ENCODE results near the gene LRMDA.
A peak's percentile ranks its signal among the peaks of the same experiment; 100 is the strongest.
"Not testable (repeated sequence)": the region's sequence is repeated elsewhere in the genome, so short reads cannot be mapped to it uniquely, and the experiment has no call there.

LRMDA gene

GRCh38 chr10:75762431-75762802, 331.0 kb downstream of the LRMDA start:
- no peak for DNase-seq

GRCh38 chr10:75763652-75764051, 332.2 kb downstream of the LRMDA start:
- DNase-seq: no peak

GRCh38 chr10:75764974-75765788, 333.8 kb downstream of the LRMDA start:
- DNase-seq: no peak

GRCh38 chr10:75765789-75766096, 334.3 kb downstream of the LRMDA start:
- DNase-seq: no peak

- no peak for DNase-seq
Observed at GRCh38 chr10:75766106-75766505, 334.7 kb downstream of the LRMDA start.

- DNase-seq: not testable (repeated sequence)
Observed at GRCh38 chr10:75766752-75767151, 335.3 kb downstream of the LRMDA start.

- DNase-seq: no peak
Observed at GRCh38 chr10:75770626-75771081, 339.2 kb downstream of the LRMDA start.

- no peak for DNase-seq
Observed at GRCh38 chr10:75771606-75772005, 340.2 kb downstream of the LRMDA start.

GRCh38 chr10:75772153-75772887, 340.9 kb downstream of the LRMDA start:
- peak; percentile 24 for DNase-seq

- DNase-seq: peak; percentile 17
Observed at GRCh38 chr10:75773231-75773780, 341.9 kb downstream of the LRMDA start.

- DNase-seq: no peak
Observed at GRCh38 chr10:75773813-75774782, 342.7 kb downstream of the LRMDA start.

- no peak for DNase-seq
Observed at GRCh38 chr10:75774783-75775490, 343.5 kb downstream of the LRMDA start.

- DNase-seq: no peak
Observed at GRCh38 chr10:75776738-75777504, 345.5 kb downstream of the LRMDA start.

GRCh38 chr10:75778665-75779064, 347.2 kb downstream of the LRMDA start:
- DNase-seq: no peak

GRCh38 chr10:75779276-75779675, 347.9 kb downstream of the LRMDA start:
- no peak for DNase-seq

- no peak for DNase-seq
Observed at GRCh38 chr10:75782463-75783248, 351.2 kb downstream of the LRMDA start.

GRCh38 chr10:75788394-75789205, 357.2 kb downstream of the LRMDA start:
- DNase-seq: no peak

GRCh38 chr10:75793848-75794247, 362.4 kb downstream of the LRMDA start:
- DNase-seq: no peak

- no peak for DNase-seq
Observed at GRCh38 chr10:75801121-75801520, 369.7 kb downstream of the LRMDA start.

GRCh38 chr10:75801661-75802060, 370.2 kb downstream of the LRMDA start:
- no peak for DNase-seq

All from activated CD4-positive, alpha-beta T cell treated with anti-CD3 and anti-CD28 coated beads, Interleukin-2, Interleukin-6, amounts not matched to agents 100 ng/mL and 50 ng/mL, durations not matched to agents 16 hours and 8 hours (primary cell).